H1 (cell line): ENCODE data around the gene MARK3. TPM values are rescaled to one million over a fixed set of nuclear protein-coding genes. Genes with fewer than 3 reads are reported as not detected.

Experiments
- CTCF ChIA-PET: fragments of 300-600 bp; sonication (Branson Sonifier 250); formaldehyde crosslinking; loops from one replicate; lab custom pipeline; 2021; ENCODE audit not compliant: partially characterized antibody; lab: Charles Lee
- POLR2A ChIA-PET: fragments of 300-600 bp; sonication (Branson Sonifier 250); formaldehyde crosslinking; loops from one replicate; lab custom pipeline; 2021; ENCODE audit warnings: inconsistent platforms; ENCODE audit not compliant: partially characterized antibody; lab: Charles Lee
- DNase-seq, 2 experiments: peaks; one replicate each; pipeline versions ENCODE4 v3.0.0 to v3.0.0-alpha.2; 2010 to 2022; ENCODE audit warnings: low spot score in 2 of 2, low read depth in 1 of 2, mixed read lengths in 1 of 2
- FAIRE-seq: peaks from 2 replicates; lab custom pipeline; 2011; peaks lifted over from hg19 to GRCh38; lab: Jason Lieb, UNC
- H2AFZ ChIP-seq: 2 replicates; pipeline ENCODE4 v1.8.1; 2012; ENCODE audit warnings: low read length, inconsistent platforms
- H2AK5ac ChIP-seq: 2 replicates; pipeline ENCODE4 v1.6.1; 2013; ENCODE audit warnings: low read depth, low read length
- H2BK120ac ChIP-seq: replicated peaks from 2 replicates; pipeline ENCODE3; 2013; ENCODE audit warnings: low read depth, low read length, inconsistent platforms
- H2BK12ac ChIP-seq: 2 replicates; pipeline ENCODE4 v1.6.1; 2013; ENCODE audit warnings: low read depth, low read length
- H2BK15ac ChIP-seq: 2 replicates; pipeline ENCODE4 v1.6.1; 2013; ENCODE audit warnings: low read length
- H2BK20ac ChIP-seq: 2 replicates; pipeline ENCODE4 v1.6.1; 2013; ENCODE audit warnings: low read length
- H2BK5ac ChIP-seq: 2 replicates; pipeline ENCODE4 v1.6.1; 2013; ENCODE audit warnings: low read depth, low read length
- H3K14ac ChIP-seq: 2 replicates; pipeline ENCODE4 v1.6.1; 2013; ENCODE audit warnings: inconsistent platforms; ENCODE audit not compliant: insufficient read length
- H3K18ac ChIP-seq: 2 replicates; pipeline ENCODE4 v1.6.1; 2013; ENCODE audit warnings: low read length; ENCODE audit errors: extremely low read depth
- H3K23ac ChIP-seq: 2 replicates; pipeline ENCODE4 v1.6.1; 2013; ENCODE audit warnings: inconsistent platforms; ENCODE audit not compliant: insufficient read length
- H3K23me2 ChIP-seq: 2 replicates; pipeline ENCODE4 v1.6.1; 2013; ENCODE audit warnings: low read depth, low read length
- H3K27ac ChIP-seq: 2 replicates; pipeline ENCODE4 v1.6.1; 2011; ENCODE audit warnings: low read depth, low read length, inconsistent platforms
- H3K27me3 ChIP-seq, 4 experiments: replicated peaks in 1 of 4; 1 replicate in 1 of 4; 2 replicates in 3 of 4; pipeline versions ENCODE4 v1.6.1 to v1.8.1; 2011 to 2013; ENCODE audit warnings: low read length in 3 of 4, mild to moderate bottlenecking in 3 of 4, inconsistent platforms in 2 of 4, mixed read lengths in 2 of 4, moderate library complexity in 1 of 4; ENCODE audit not compliant: control insufficient read depth in 3 of 4, insufficient read depth in 3 of 4; ENCODE audit errors: extremely low read depth in 1 of 4
- H3K36me3 ChIP-seq, 4 experiments: 2 replicates each; pipeline versions ENCODE4 v1.6.1 to v1.8.1; 2011 to 2013; ENCODE audit warnings: mild to moderate bottlenecking in 4 of 4, low read length in 3 of 4, moderate library complexity in 2 of 4, control low read depth in 1 of 4, inconsistent platforms in 1 of 4; ENCODE audit not compliant: insufficient read depth in 4 of 4, control insufficient read depth in 2 of 4
- H3K4ac ChIP-seq: replicated peaks from 2 replicates; pipeline ENCODE3; 2013; ENCODE audit warnings: low read length, low read depth, mixed read lengths, inconsistent platforms; ENCODE audit not compliant: insufficient read length
- H3K4me1 ChIP-seq, 4 experiments: replicated peaks in 1 of 4; 1 replicate in 1 of 4; 2 replicates in 3 of 4; pipeline versions ENCODE4 v1.6.1 to v1.8.1; 2011 to 2013; ENCODE audit warnings: low read length in 3 of 4, inconsistent platforms in 2 of 4, mixed read lengths in 1 of 4; ENCODE audit not compliant: insufficient read depth in 4 of 4, control insufficient read depth in 3 of 4
- H3K4me2 ChIP-seq, 2 experiments: 2 replicates each; pipeline versions ENCODE4 v1.6.1 to v1.8.1; 2011 to 2013; ENCODE audit warnings: low read depth in 2 of 2, low read length in 2 of 2, control low read depth in 1 of 2, inconsistent platforms in 1 of 2, mild to moderate bottlenecking in 1 of 2; ENCODE audit not compliant: insufficient read depth in 1 of 2
- H3K4me3 ChIP-seq, 4 experiments: fragments of 200-600, 300-600 bp in 1 of 4; sonication (generic), shearing (Covaris generic), sonication (Bioruptor Twin) in 1 of 4; 2 replicates each; pipeline versions ENCODE4 v1.5.1 to v1.8.1; 2011 to 2016; ENCODE audit warnings: low read length in 4 of 4, low read depth in 3 of 4, control low read depth in 2 of 4, inconsistent platforms in 2 of 4, mild to moderate bottlenecking in 2 of 4, mixed read lengths in 1 of 4, moderate library complexity in 1 of 4; ENCODE audit not compliant: insufficient read depth in 2 of 4; ENCODE audit errors: extremely low read depth in 1 of 4
- H3K56ac ChIP-seq: replicated peaks from 2 replicates; pipeline ENCODE3; 2013; ENCODE audit warnings: low read depth, mild to moderate bottlenecking, mixed read lengths, low read length, inconsistent platforms; ENCODE audit not compliant: insufficient read length
- H3K79me1 ChIP-seq: 2 replicates; pipeline ENCODE4 v1.6.1; 2013; ENCODE audit warnings: low read depth, low read length, control low read depth
- H3K79me2 ChIP-seq, 2 experiments: 2 replicates each; pipeline versions ENCODE4 v1.6.1 to v1.8.1; 2012 to 2013; ENCODE audit warnings: low read length in 2 of 2, mild to moderate bottlenecking in 2 of 2, inconsistent platforms in 1 of 2; ENCODE audit not compliant: insufficient read depth in 2 of 2, control insufficient read depth in 1 of 2
- H3K9ac ChIP-seq, 4 experiments: replicated peaks in 1 of 4; 1 replicate in 1 of 4; 2 replicates in 3 of 4; pipeline versions ENCODE4 v1.6.1 to v1.8.1; 2011 to 2013; ENCODE audit warnings: low read depth in 3 of 4, low read length in 3 of 4, control low read depth in 2 of 4, mild to moderate bottlenecking in 2 of 4, moderate library complexity in 2 of 4, inconsistent platforms in 1 of 4; ENCODE audit errors: extremely low read depth in 1 of 4
- H3K9me3 ChIP-seq, 2 experiments: 2 replicates each; pipeline versions ENCODE4 v1.6.1 to v1.8.1; 2012 to 2013; ENCODE audit warnings: mild to moderate bottlenecking in 2 of 2, moderate library complexity in 2 of 2, control low read depth in 1 of 2, inconsistent platforms in 1 of 2, low read depth in 1 of 2, low read length in 1 of 2, mixed read lengths in 1 of 2; ENCODE audit not compliant: insufficient read depth in 2 of 2
- H4K20me1 ChIP-seq, 2 experiments: replicated peaks in 1 of 2; 2 replicates each; pipeline versions ENCODE3 to v1.8.1; 2011 to 2013; ENCODE audit warnings: inconsistent platforms in 2 of 2, low read length in 2 of 2, mild to moderate bottlenecking in 1 of 2; ENCODE audit not compliant: insufficient read depth in 2 of 2, control insufficient read depth in 1 of 2
- H4K5ac ChIP-seq: 2 replicates; pipeline ENCODE4 v1.6.1; 2013; ENCODE audit warnings: low read length, low read depth, mixed read lengths, inconsistent platforms; ENCODE audit not compliant: insufficient read length
- H4K8ac ChIP-seq: 2 replicates; pipeline ENCODE4 v1.8.0; 2013; ENCODE audit warnings: mild to moderate bottlenecking, moderate library complexity, low read length, inconsistent platforms; ENCODE audit not compliant: insufficient read depth; ENCODE audit errors: extremely low read depth
- H4K91ac ChIP-seq: replicated peaks from 2 replicates; pipeline ENCODE3; 2013; ENCODE audit warnings: low read length, mixed read lengths, inconsistent platforms; ENCODE audit not compliant: insufficient read length
- CBX8 ChIP-seq: fragments of 300-800, 300-1000 bp; sonication (generic); IDR thresholded peaks from 2 replicates; pipeline ENCODE4 v1.7.1; 2016; ENCODE audit warnings: low read depth, low read length, borderline replicate concordance
- CHD2 ChIP-seq: IDR thresholded peaks from 2 replicates; pipeline ENCODE4 v1.6.1; 2012; ENCODE audit warnings: low read length, improper control_type of control experiment
- EP300 ChIP-seq, 2 experiments: IDR thresholded peaks; 1 replicate in 1 of 2; 2 replicates in 1 of 2; pipeline ENCODE4 v1.6.1; 2011 to 2012; ENCODE audit warnings: low read depth in 2 of 2, low read length in 2 of 2, mild to moderate bottlenecking in 2 of 2, borderline replicate concordance in 1 of 2, inconsistent platforms in 1 of 2, moderate library complexity in 1 of 2
- KDM5A ChIP-seq: fragments of 200-600 bp; IDR thresholded peaks from 2 replicates; pipeline ENCODE4 v1.7.1; 2012; ENCODE audit warnings: mild to moderate bottlenecking, low read length, inconsistent platforms, mixed read lengths
- RBBP5 ChIP-seq: IDR thresholded peaks from 2 replicates; pipeline ENCODE4 v1.7.1; 2012; ENCODE audit warnings: low read depth, mild to moderate bottlenecking, inconsistent platforms, low read length, moderate library complexity, borderline replicate concordance
- RNF2 ChIP-seq: fragments of 200-900, 300-1000 bp; sonication (generic); IDR thresholded peaks from 2 replicates; pipeline ENCODE4 v1.7.1; 2016; ENCODE audit warnings: borderline replicate concordance, low read depth, mild to moderate bottlenecking, antibody characterized with exemption, low read length; ENCODE audit not compliant: poor library complexity, severe bottlenecking; ENCODE audit errors: missing control alignments
- SAP30 ChIP-seq: fragments of 300-600 bp; sonication (generic); IDR thresholded peaks from 2 replicates; pipeline ENCODE4 v1.7.1; 2012; ENCODE audit warnings: low read length, moderate library complexity, mild to moderate bottlenecking, inconsistent platforms; ENCODE audit not compliant: insufficient read depth, insufficient replicate concordance
- SIRT6 ChIP-seq: IDR thresholded peaks from one replicate; pipeline ENCODE4 v1.7.1; 2012; ENCODE audit warnings: low read length, inconsistent platforms
- SP2 ChIP-seq: IDR thresholded peaks from 2 replicates; pipeline ENCODE4 v1.6.1; 2012; ENCODE audit warnings: mild to moderate bottlenecking, low read length, inconsistent platforms
- WGBS, 2 experiments: shearing (Covaris generic) in 1 of 2; methylation state at CpG; one replicate each; pipeline versions ENCODE4 v1.1.6 to v1.1.7; 2013 to 2015; ENCODE audit warnings: low lambda C conversion rate in 2 of 2, mixed read lengths in 2 of 2, inconsistent platforms in 1 of 2, low coverage in 1 of 2, missing lambda C conversion rate in 1 of 2; ENCODE audit not compliant: insufficient replicate concordance in 2 of 2, insufficient coverage in 1 of 2, insufficient read length in 1 of 2; ENCODE audit errors: extremely low coverage in 1 of 2, missing lambda C conversion rate in 1 of 2; 5-methylcytosine and 5-hydroxymethylcytosine counted together
- polyA plus RNA-seq, 7 experiments: library from polyadenylated mRNA; depleted of rRNA in 3 of 7; stranded (reverse) in 5 of 7; unstranded in 2 of 7; fragments of >200 nt in 5 of 7; fragments of 200-250 nt in 2 of 7; gene quantifications; 1 replicate in 5 of 7; 2 replicates in 1 of 7; 4 replicates in 1 of 7; pipeline versions ENCODE4 v1.2.1 to v1.2.3, GENCODE V29; 2011 to 2013; ENCODE audit warnings: missing spikeins in 2 of 7, mixed read lengths in 2 of 7
- total RNA-seq: library from RNA; stranded (reverse); fragmentation: NEBNext Ultra II Directional; extraction: Animal tissue kit (Norgen Biotek cat#: 25700); gene quantifications from 2 replicates; pipeline ENCODE4 v1.2.1, GENCODE V29; 2021
- TF ChIP-seq, protein P1 (sequence below): IDR thresholded peaks from 2 replicates; pipeline ENCODE4 v1.6.1; 2011; ENCODE audit warnings: low read length, improper control_type of control experiment

Gene MARK3
- total and polyA plus RNA-seq, 2 of the 8 experiments (the other 6 are each of a cell fraction or from before 2014, with no cell fraction given) = 39.4 to 76.9 TPM

DNA sequence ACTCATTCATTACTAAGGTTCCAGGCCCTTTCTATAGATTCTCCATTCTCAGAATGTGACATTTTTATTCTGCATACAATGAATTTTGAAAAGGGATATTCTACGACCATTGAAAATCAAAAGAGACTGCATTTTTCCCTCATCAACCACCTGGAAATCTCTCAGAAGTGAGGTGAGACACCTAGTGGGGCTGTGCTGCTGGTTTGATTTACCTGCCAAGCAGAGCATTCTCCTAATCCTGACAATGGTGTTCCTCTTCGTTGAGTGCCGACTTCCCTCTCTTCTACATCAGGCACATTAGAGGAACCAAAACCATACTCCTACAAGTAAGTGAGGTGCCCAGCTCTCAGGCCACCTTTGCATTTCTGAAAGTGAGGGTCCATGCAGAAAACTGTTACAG is 122.5 kb downstream of the MARK3 start:
- Histone ChIP-seq H2BK12ac (no peak overlapping the region), H3K36me3 (peaks cover 15 to 41% (median 21%) of the 10 kb centered on the region in 4 experiments; a peak in 7 of 8 replicates), H4K8ac (no peak overlapping the region), H3K4me1 (no peaks in the 10 kb centered on the region), H2BK20ac (no peak overlapping the region), H3K23me2 (no peaks in the 10 kb centered on the region), H2AK5ac (no peak overlapping the region), H3K14ac (no peak overlapping the region), H2BK5ac (no peak overlapping the region), H3K79me2 (no peaks in the 10 kb centered on the region), H3K27me3 (no peaks in the 10 kb centered on the region), H3K18ac (no peak overlapping the region), H3K4ac (no peak overlapping the region), H3K9me3 (no peaks in the 10 kb centered on the region), H3K4me2 (no peak overlapping the region), H3K9ac (no peak overlapping the region), H4K91ac (no peak overlapping the region), H2AFZ (no peak overlapping the region), H3K4me3 (no peak overlapping the region), H2BK120ac (no peak overlapping the region), H3K56ac (no peak overlapping the region), H4K20me1 (no peaks in the 10 kb centered on the region), H4K5ac (no peak overlapping the region), H3K23ac (no peak overlapping the region), H3K79me1 (no peaks in the 10 kb centered on the region), H3K27ac (no peak overlapping the region), H2BK15ac (no peak overlapping the region)
- TF ChIP-seq KDM5A (no peak), SIRT6 (no peak), CBX8 (no peak), RNF2 (no peak), EP300 (IDR thresholded peaks at IDR 0.05; ENCODE audit: borderline replicate concordance in 1 of 2, low read depth in 2 of 2, low read length in 2 of 2) (no peak), RBBP5 (no peak), SAP30 (no peak), CHD2 (no peak), SP2 (no peak)
- TF ChIP-seq, protein P1, sequence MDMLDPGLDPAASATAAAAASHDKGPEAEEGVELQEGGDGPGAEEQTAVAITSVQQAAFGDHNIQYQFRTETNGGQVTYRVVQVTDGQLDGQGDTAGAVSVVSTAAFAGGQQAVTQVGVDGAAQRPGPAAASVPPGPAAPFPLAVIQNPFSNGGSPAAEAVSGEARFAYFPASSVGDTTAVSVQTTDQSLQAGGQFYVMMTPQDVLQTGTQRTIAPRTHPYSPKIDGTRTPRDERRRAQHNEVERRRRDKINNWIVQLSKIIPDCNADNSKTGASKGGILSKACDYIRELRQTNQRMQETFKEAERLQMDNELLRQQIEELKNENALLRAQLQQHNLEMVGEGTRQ = no peak
- POLR2A ChIA-PET = interaction anchor here (1.5 to 5.8 kb wide), 2 partner anchors 13 to 46 kb away, joined by 3 to 76 read pairs; partner anchors contain the start of gene CKB
- no peak for DNase-seq
- WGBS, 2 experiments = 91% methylated on average over 3 of the region's 3 CpGs; no CpG with 5 or more reads in 1 of the 2 experiments
- FAIRE-seq = no peak
- CTCF ChIA-PET = interaction anchor here (4.3 to 31.3 kb wide), 3 partner anchors 10 to 33 kb away, joined by 32 to 921 read pairs (median 70); partner anchors contain the start of gene TRMT61A
